ENCODE data around the gene CCT5. TPM values are rescaled to one million over a fixed set of nuclear protein-coding genes. Genes with fewer than 3 reads are reported as not detected.

The CCT5 gene
- total and polyA plus RNA-seq, 10 of the 15 experiments (the other 5 are each of a cell fraction or from before 2014, with no cell fraction given), result 376 to 637 (median 543) TPM

GRCh38 chr5:10249948-10250805, at the start of gene CCT5 (continued):
- TF ChIP-seq ATF7 (IDR thresholded peaks at IDR 0.05; ENCODE audit: low read depth) (peak; percentile 99), POLR2AphosphoS5 (IDR thresholded peaks at IDR 0.05; ENCODE audit: low read length) (peak; percentile 98), POLR2A (IDR thresholded peaks at IDR 0.05; ENCODE audit: low read depth, low read length) (peak; percentile 89), SPI1 (IDR thresholded peaks at IDR 0.05; ENCODE audit: borderline replicate concordance, insufficient read depth, low read depth, low read length) (peak; percentile 95), KLF5 (IDR thresholded peaks at IDR 0.05; ENCODE audit: partially characterized antibody) (peak; percentile 98), E2F4 (IDR thresholded peaks at IDR 0.05; ENCODE audit: low read depth, low read length) (no peak), RELA (IDR thresholded peaks at IDR 0.05; ENCODE audit: borderline replicate concordance, partially characterized antibody) (no peak), NFYB (IDR thresholded peaks at IDR 0.05; ENCODE audit: insufficient read depth, low read depth, low read length) (no peak), EGR1 (IDR thresholded peaks at IDR 0.05; ENCODE audit: borderline replicate concordance in 1 of 2, low read depth in 2 of 2, low read length in 2 of 2) (no peak), EZH2 (IDR thresholded peaks at IDR 0.05; ENCODE audit: borderline replicate concordance, control insufficient read depth, low read depth, low read length) (no peak), BRCA1 (IDR thresholded peaks at IDR 0.05; ENCODE audit: low read depth, low read length) (no peak), CEBPZ (IDR thresholded peaks at IDR 0.05; ENCODE audit: low read depth, low read length) (no peak), RB1 (IDR thresholded peaks at IDR 0.05; ENCODE audit: borderline replicate concordance) (no peak), RUNX3 (IDR thresholded peaks at IDR 0.05; ENCODE audit: low read length) (peak; percentile 15; the same call in 1 of the 2 replicates), PML (IDR thresholded peaks at IDR 0.05; ENCODE audit: low read length) (peak; percentile 93), YBX1 (IDR thresholded peaks at IDR 0.05) (no peak), ATF2 (IDR thresholded peaks at IDR 0.05; ENCODE audit: low read length) (no peak; the same call in 1 of the 2 replicates), CHD4 (IDR thresholded peaks at IDR 0.05) (no peak), GABPA (IDR thresholded peaks at IDR 0.05; ENCODE audit: low read depth) (peak; percentile 81), NFXL1 (IDR thresholded peaks at IDR 0.05; ENCODE audit: borderline replicate concordance) (peak; percentile 94), CHD1 (IDR thresholded peaks at IDR 0.05; ENCODE audit: low read depth, low read length) (peak; percentile 97), NR2C1 (IDR thresholded peaks at IDR 0.05) (peak; percentile 80)
- TF ChIP-seq, protein P1, sequence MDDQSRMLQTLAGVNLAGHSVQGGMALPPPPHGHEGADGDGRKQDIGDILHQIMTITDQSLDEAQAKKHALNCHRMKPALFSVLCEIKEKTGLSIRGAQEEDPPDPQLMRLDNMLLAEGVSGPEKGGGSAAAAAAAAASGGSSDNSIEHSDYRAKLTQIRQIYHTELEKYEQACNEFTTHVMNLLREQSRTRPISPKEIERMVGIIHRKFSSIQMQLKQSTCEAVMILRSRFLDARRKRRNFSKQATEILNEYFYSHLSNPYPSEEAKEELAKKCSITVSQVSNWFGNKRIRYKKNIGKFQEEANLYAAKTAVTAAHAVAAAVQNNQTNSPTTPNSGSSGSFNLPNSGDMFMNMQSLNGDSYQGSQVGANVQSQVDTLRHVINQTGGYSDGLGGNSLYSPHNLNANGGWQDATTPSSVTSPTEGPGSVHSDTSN (IDR thresholded peaks at IDR 0.05; ENCODE audit: insufficient replicate concordance, low read depth, low read length), result no peak

All from GM12878 (cell line).